GM12872 (cell line): ENCODE measurements around the gene CISH.

ENCODE experiments used
- CTCF ChIP-seq: IDR thresholded peaks from 3 replicates; pipeline ENCODE4 v1.5.1; 2011; ENCODE audit warnings: low read depth, mild to moderate bottlenecking, low read length, moderate library complexity; ENCODE audit not compliant: insufficient read depth

The CISH gene

GRCh38 chr3:50562861-50563260 lies 48.7 kb downstream of the CISH start:
- TF ChIP-seq CTCF = no peak

- no peak for TF ChIP-seq CTCF
These were observed 51.9 kb downstream of the CISH start for GRCh38 chr3:50559702-50560101.

GRCh38 chr3:50557915-50558314 lies 53.7 kb downstream of the CISH start:
- TF ChIP-seq CTCF = no peak

GRCh38 chr3:50557106-50557505 lies 54.5 kb downstream of the CISH start:
- no peak for TF ChIP-seq CTCF
